GM19328 (cell line): ENCODE measurements around the gene SBSN.

ENCODE experiments used
- ATAC-seq: cut with Tn5 transposase; IDR thresholded peaks from one replicate; pipeline ENCODE4 v1.9.1; 2021; ENCODE audit warnings: mild to moderate bottlenecking, moderate library complexity; ENCODE audit not compliant: unreplicated experiment

SBSN gene

DNA sequence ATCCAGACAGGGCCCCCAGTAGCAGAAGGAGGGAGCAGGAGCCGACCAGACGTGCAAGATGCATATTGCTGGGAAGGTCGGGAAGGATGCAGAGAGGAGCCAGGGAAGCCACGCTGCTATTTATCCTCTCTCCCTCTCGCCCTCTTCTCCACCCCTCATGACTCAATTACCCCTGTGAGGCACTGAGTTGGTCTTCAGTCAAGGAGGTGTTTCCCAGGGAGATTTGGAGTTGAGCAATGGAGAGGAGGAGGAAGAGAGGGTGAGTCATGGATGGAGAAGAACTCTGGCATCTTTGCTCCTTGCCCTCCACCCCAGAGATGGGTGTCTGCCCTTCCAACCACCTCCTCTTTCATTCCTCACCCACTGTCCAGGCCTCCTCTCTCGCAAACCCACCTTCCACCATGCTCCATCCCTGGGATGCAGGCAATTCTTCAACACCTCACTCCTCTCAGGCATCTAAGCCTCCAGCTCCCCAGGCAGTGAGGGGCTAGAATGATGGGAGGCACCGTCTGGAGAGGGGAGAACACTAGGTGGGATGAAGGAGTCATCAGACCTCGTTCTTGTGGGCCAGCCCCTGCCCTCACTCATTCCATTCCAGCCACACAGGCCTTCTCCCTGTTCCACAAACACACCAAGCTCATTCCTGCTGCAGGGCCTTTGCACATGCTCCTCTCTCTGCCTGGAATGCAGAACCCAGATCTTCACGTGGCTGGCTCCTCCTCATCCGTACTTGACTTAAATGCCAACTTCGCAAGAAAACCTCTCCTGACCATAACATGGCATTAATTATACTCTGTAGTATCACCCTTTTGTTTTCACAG, at the start of gene SBSN:
TSS of gene SBSN (minus strand) at position 94 of the 821 bp plus-strand sequence. CDS start at position 64, 30 bp downstream.
- no peak for ATAC-seq

DNA sequence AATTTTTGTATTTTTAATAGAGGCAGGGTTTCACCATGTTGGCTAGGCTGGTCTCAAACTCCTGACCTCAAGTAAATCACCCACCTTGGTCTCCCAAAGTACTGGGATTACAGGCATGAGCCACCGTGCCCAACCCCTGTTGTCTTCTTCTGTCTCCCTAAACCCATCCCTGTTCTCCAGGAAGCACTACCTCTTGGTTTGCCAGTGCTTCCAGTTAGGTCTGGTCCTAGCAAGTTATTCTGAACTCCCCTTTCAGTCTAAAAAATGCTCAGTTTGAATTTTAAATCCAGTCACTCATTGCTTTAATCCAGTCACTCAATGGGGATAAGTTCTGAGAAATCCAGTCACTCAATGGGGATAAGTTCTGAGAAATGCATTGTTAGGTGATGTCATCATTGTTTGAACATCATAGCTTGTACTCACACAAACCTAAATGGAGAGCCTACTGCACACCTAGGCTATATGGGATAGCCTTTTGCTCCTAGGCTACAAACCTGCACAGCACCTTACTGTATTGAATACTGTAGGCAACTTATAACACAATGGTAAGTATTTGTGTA, 43.4 kb upstream of the SBSN start:
- ATAC-seq = no peak

DNA sequence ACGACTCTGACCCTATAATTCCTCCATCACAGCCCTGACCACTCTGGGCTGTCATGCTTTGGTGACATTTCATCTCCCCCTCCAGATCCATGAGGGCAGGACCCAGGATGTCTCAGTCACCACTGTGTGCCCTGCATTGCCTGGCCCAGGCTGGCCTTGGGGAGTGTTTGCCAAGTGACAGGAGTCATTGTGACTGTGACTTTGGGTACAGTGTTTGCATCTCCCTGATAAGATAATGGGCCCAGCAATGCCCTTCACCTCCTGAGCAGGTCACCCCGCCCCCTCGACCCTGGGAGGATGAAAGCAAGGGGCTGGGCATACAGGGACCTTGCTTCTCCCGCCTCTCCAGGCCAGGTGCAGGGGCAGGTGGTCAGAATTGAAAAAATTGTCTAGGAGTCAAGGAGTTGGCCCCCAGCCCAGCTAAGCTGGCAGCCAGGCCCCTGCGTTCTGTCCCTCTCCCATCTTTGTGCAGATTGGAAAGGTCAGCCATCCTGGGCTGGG, 41.2 kb upstream of the SBSN start:
- ATAC-seq = no peak

- ATAC-seq = no peak
Measured at GRCh38 chr19:35566738-35567137, 38.6 kb upstream of the SBSN start.

DNA sequence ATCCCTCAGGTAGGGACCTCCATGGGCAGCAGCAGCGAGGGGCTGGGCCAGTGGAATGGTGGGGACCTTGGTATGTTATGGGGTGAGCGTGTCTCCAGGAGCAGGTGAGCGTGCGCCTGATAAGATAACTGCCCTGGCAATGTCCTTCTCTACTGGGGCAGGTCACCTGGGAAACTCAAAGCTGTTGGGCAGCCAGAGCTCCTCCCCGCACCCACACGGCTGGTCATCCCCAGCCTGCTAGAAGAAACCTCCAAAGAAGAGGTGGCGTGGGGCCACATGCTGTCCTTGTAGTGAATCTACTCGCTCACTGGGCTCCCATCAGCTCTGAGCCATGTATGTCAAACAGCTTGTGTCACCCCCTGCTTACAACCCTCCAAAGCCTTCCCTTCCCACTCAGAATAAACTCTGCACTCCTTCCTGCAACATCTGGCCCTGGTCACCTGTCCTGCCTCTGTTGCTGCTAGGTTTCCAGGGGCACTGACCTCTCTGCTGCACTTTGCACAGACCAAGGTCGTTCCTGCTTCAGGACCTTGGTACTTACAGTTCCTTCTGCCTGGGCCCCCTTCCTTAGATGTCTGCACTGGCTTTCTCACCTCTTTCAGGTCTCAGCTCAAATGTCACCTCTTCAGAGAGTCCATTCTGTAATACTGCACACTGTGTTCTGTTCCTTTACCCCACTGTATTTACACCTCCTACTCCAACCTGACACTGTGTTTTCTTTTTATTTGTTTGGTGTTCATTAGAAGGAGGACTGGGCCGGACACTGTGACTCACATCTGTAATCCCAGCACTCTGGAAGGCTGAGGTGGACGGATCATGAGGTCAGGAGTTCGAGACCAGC, 37.1 kb upstream of the SBSN start:
- ATAC-seq = no peak

DNA sequence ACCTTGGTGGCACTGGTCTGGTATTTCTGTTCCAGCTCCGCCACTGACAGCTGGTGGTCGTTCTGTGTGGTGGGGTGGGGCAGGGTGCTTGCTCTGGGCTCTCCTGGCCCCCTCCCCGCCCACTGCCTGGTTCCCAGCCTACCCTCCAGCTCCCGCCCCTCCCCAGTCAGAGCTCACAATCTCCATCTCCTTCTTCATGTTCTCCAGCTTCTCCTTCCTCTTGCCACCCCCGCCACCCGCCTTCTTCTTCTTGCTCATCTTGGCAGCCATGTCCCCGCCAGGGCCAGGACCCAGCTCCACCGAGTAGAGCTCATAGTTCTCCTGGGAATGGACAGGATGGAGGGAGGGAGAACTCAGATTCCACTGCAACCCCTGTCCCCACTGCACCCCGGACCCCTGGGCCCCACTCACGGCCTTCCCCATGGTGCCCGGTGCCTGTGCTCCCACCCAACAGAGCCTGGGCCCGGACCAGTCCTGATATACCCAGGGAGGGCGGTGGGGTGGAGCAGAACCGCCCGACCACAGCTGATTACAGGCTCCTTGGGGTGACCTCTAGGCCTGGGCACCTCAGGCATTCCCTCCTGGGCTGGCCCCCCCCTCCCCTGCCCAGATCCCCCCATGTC, 35.2 kb upstream of the SBSN start, which contains the start of gene ATP4A:
TSS of gene ATP4A (minus strand) at position 452 of the 623 bp plus-strand sequence. CDS start at position 423, 29 bp downstream.
- no peak for ATAC-seq

- ATAC-seq = no peak
Measured at GRCh38 chr19:35562776-35563175, 34.7 kb upstream of the SBSN start.

- ATAC-seq = no peak
Measured at GRCh38 chr19:35562336-35562735, 34.2 kb upstream of the SBSN start.

GRCh38 chr19:35561436-35561835, 33.3 kb upstream of the SBSN start:
- ATAC-seq = no peak

- no peak for ATAC-seq
Measured at GRCh38 chr19:35560677-35561076, 32.6 kb upstream of the SBSN start.

- no peak for ATAC-seq
Measured at GRCh38 chr19:35560271-35560670, 32.2 kb upstream of the SBSN start.

DNA sequence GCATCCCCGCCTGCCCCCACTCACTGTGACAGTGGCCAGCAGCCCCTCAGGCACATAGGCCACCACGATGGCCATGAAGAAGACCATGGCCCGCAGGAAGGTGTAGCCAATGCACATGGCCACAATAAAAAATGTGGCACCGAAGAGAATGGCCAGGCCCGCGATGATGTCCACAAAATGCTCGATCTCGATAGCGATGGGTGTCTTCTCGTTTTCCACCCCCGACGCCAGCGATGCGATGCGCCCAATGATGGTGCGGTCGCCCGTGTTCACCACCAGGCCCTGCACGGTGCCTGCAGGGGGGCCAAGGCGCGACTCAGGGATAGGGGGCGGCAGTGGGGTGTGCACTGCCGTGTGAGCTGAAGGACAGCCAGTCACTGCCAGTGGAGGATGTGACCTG, 31.7 kb upstream of the SBSN start:
- no peak for ATAC-seq

- ATAC-seq = no peak
Measured at GRCh38 chr19:35559281-35559659, 31.2 kb upstream of the SBSN start.

GRCh38 chr19:35558400-35559280, 30.5 kb upstream of the SBSN start:
- no peak for ATAC-seq

GRCh38 chr19:35557539-35558399, 29.7 kb upstream of the SBSN start:
- ATAC-seq = no peak

- no peak for ATAC-seq
Measured at GRCh38 chr19:35556846-35557538, 28.9 kb upstream of the SBSN start.

DNA sequence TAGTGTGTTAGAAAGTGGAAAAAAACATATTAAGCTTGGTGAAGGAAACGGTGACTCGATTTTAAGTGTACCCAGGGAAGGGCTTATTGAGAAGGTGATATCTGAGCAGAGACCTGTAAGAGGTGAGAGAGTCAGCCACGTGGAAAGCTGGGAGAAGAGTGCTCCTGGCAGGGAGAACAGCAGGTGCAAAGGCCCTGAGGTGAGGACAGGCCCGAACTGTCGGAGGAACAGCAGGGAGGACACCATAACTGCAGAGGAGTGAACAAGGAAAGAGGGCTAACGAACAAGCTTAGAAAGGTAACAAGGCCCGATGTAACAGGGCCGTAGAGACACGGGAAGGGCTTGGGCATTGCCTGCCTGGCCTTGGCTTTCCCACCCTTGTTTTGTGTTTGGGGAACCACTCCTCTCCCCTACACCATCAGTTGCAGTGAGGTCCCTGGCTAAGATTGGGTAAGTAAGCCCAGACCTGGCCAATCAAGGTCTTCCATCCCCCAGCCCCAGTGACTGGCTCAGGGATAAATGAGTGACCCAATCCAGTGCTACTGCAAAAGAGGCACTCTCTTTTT, 28.0 kb upstream of the SBSN start:
- no peak for ATAC-seq
